KMS-11 (cell line): Measurements from ENCODE around the gene MVD.

Experiments
- H2AFZ ChIP-seq: fragments of 200-600 bp; sonication (generic); 2 replicates; pipeline ENCODE4 v1.6.1; 2016; ENCODE audit warnings: antibody characterized with exemption, mixed run types, low read depth
- H3K27ac ChIP-seq: fragments of 200-600 bp; sonication (generic); 2 replicates; pipeline ENCODE4 v1.6.1; 2016; ENCODE audit warnings: mild to moderate bottlenecking, mixed run types
- H3K27me3 ChIP-seq: fragments of 200-600 bp; sonication (generic); 2 replicates; pipeline ENCODE4 v1.6.1; 2017; ENCODE audit warnings: mild to moderate bottlenecking, low read depth, mixed run types, moderate library complexity; ENCODE audit not compliant: insufficient read depth
- H3K36me3 ChIP-seq: fragments of 200-600 bp; sonication (generic); 2 replicates; pipeline ENCODE4 v1.6.1; 2017; ENCODE audit warnings: mild to moderate bottlenecking, mixed run types; ENCODE audit not compliant: insufficient read depth
- H3K4me1 ChIP-seq: fragments of 200-600 bp; sonication (generic); 2 replicates; pipeline ENCODE4 v1.6.1; 2016; ENCODE audit warnings: mild to moderate bottlenecking, low read depth, mixed run types; ENCODE audit not compliant: poor library complexity, severe bottlenecking
- H3K4me2 ChIP-seq: fragments of 200-600 bp; sonication (generic); 2 replicates; pipeline ENCODE4 v1.7.0; 2016; ENCODE audit warnings: mild to moderate bottlenecking, mixed run types
- H3K4me3 ChIP-seq: fragments of 200-600 bp; sonication (generic); IDR thresholded peaks from 2 replicates; pipeline ENCODE4 v1.6.1; 2017; ENCODE audit warnings: low read depth, low read length, mixed read lengths; ENCODE audit not compliant: insufficient read depth
- H3K79me2 ChIP-seq: fragments of 200-600 bp; sonication (generic); 2 replicates; pipeline ENCODE4 v1.6.1; 2016; ENCODE audit warnings: low read depth, mixed run types; ENCODE audit not compliant: insufficient read depth
- H3K9ac ChIP-seq: fragments of 200-600 bp; sonication (generic); 2 replicates; pipeline ENCODE4 v1.6.1; 2016; ENCODE audit warnings: mild to moderate bottlenecking, mixed run types
- H4K20me1 ChIP-seq: fragments of 200-600 bp; sonication (generic); 2 replicates; pipeline ENCODE4 v1.6.1; 2016; ENCODE audit warnings: mild to moderate bottlenecking, mixed run types; ENCODE audit not compliant: insufficient read depth
- CTCF ChIP-seq: fragments of 200-600 bp; sonication (generic); conservative IDR thresholded peaks from 2 replicates; pipeline ENCODE4 v1.6.1; 2017; ENCODE audit warnings: low read depth, mild to moderate bottlenecking, antibody characterized with exemption, low read length, moderate library complexity, mixed read lengths

MVD gene

GRCh38 chr16:88649195-88649923 lies 13.5 kb downstream of the MVD start:
- no peaks in the 10 kb centered on the region for H3K27me3 ChIP-seq
- no peak for TF ChIP-seq CTCF
- H4K20me1 ChIP-seq, result no peaks in the 10 kb centered on the region
- H2AFZ ChIP-seq, result no peak overlapping the region
- peaks cover 11% of the 10 kb centered on the region for H3K79me2 ChIP-seq
- no peak overlapping the region for H3K4me3 ChIP-seq
- H3K9ac ChIP-seq, result no peak overlapping the region
- no peaks in the 10 kb centered on the region for H3K36me3 ChIP-seq
- peak overlapping the region; percentile 93 for H3K4me2 ChIP-seq
- no peak overlapping the region for H3K27ac ChIP-seq
- H3K4me1 ChIP-seq, result peaks cover 21% of the 10 kb centered on the region

GRCh38 chr16:88647178-88648070 lies 15.5 kb downstream of the MVD start:
- H3K27ac ChIP-seq, result no peak overlapping the region
- H4K20me1 ChIP-seq, result no peaks in the 10 kb centered on the region
- no peaks in the 10 kb centered on the region for H3K27me3 ChIP-seq
- H3K79me2 ChIP-seq, result peaks cover 11% of the 10 kb centered on the region
- no peak overlapping the region for H3K4me2 ChIP-seq
- H3K4me3 ChIP-seq, result no peak overlapping the region
- no peak overlapping the region for H2AFZ ChIP-seq
- H3K9ac ChIP-seq, result no peak overlapping the region
- TF ChIP-seq CTCF, result no peak
- H3K36me3 ChIP-seq, result no peaks in the 10 kb centered on the region
- peaks cover 20% of the 10 kb centered on the region for H3K4me1 ChIP-seq

GRCh38 chr16:88646345-88647034 lies 16.4 kb downstream of the MVD start:
- TF ChIP-seq CTCF, result no peak
- H3K36me3 ChIP-seq, result no peaks in the 10 kb centered on the region
- no peak overlapping the region for H3K9ac ChIP-seq
- H3K27ac ChIP-seq, result no peak overlapping the region
- H3K4me2 ChIP-seq, result no peak overlapping the region
- H3K79me2 ChIP-seq, result peaks cover 11% of the 10 kb centered on the region
- H3K27me3 ChIP-seq, result no peaks in the 10 kb centered on the region
- peaks cover 11% of the 10 kb centered on the region for H3K4me1 ChIP-seq
- no peaks in the 10 kb centered on the region for H4K20me1 ChIP-seq
- no peak overlapping the region for H2AFZ ChIP-seq
- H3K4me3 ChIP-seq, result no peak overlapping the region

- no peak overlapping the region for H3K9ac ChIP-seq
- H3K4me2 ChIP-seq, result no peak overlapping the region
- H3K27ac ChIP-seq, result no peak overlapping the region
- H3K27me3 ChIP-seq, result peaks cover 2% of the 10 kb centered on the region
- H4K20me1 ChIP-seq, result no peaks in the 10 kb centered on the region
- no peak overlapping the region for H3K4me3 ChIP-seq
- peaks cover 8% of the 10 kb centered on the region for H3K4me1 ChIP-seq
- no peaks in the 10 kb centered on the region for H3K36me3 ChIP-seq
- TF ChIP-seq CTCF, result no peak
- no peak overlapping the region for H2AFZ ChIP-seq
- H3K79me2 ChIP-seq, result peaks cover 11% of the 10 kb centered on the region
These were observed 16.9 kb downstream of the MVD start for GRCh38 chr16:88645941-88646340.
